HK-2 (cell line): Measurements from ENCODE around the gene UNCX.
"Not testable (repeated sequence)": the region's sequence is repeated elsewhere in the genome, so short reads cannot be mapped to it uniquely, and the experiment has no call there.

Source experiments
- DNase-seq: peaks from one replicate; pipeline ENCODE4 v3.0.0-alpha.2; 2018; ENCODE audit not compliant: unreplicated experiment

The UNCX gene

DNA sequence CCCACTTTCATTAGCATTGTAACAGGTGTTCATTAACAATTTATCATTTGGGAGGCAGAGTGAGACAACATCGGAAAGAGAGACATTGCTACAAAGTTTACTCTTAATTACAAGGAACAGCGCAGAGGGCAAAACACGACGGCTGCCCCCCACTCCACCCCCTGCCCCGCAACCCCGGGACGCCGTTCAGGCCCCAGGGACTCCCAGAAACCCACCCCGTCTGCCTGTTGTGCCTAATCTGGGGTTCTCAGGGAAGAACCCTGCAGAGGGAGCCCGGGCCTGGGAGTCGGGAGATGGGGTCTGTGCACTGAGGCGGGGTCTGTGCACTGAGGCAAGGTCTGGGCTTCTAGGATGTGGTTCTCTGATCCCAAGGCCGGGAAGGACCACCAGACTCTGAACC, 25.2 kb downstream of the UNCX start:
- no peak for DNase-seq

- DNase-seq, result no peak
These were observed 27.1 kb downstream of the UNCX start for GRCh38 chr7:1259621-1260243.

DNA sequence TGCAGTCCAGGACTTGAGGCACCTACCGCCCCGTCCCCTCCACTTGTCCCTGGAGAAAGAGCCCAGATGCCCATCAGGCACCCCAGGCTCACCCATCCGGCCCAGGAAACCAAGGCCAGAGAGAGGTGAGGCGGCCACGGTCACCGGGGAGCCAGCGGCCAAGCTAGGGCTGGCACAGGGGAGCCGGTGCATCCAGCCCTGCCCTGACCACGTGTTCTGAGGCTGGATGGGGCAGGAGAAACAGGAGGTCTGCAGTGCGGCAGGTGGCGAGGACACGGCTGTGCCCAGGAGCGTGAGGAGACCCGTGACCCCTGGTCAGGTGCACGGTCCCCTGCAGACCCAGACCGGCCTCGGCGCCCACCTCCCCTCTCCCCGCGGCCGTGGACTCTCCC, 27.6 kb downstream of the UNCX start:
- DNase-seq, result no peak

DNA sequence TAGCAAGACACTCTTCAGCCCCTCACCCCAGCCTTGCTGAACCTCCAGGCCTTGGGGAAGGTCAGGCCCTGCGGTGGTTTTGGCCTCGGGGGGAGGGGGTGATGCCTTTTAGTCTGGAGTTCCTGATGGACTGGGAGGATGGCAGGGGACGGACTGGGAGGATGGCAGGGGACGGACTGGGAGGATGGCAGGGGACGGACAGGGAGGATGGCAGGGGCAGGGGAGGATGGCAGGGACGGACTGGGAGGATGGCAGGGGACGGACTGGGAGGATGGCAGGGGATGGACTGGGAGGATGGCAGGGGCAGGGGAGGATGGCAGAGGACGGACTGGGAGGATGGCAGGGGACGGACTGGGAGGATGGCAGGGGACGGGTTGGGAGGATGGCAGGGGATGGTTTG, 28.4 kb downstream of the UNCX start:
- not testable (repeated sequence) for DNase-seq

GRCh38 chr7:1262441-1262840, 29.8 kb downstream of the UNCX start:
- no peak for DNase-seq

GRCh38 chr7:1263391-1263951, 30.8 kb downstream of the UNCX start:
- no peak for DNase-seq

GRCh38 chr7:1264345-1265280, 31.9 kb downstream of the UNCX start:
- no peak for DNase-seq

GRCh38 chr7:1267016-1267900, 34.6 kb downstream of the UNCX start:
- no peak for DNase-seq

DNA sequence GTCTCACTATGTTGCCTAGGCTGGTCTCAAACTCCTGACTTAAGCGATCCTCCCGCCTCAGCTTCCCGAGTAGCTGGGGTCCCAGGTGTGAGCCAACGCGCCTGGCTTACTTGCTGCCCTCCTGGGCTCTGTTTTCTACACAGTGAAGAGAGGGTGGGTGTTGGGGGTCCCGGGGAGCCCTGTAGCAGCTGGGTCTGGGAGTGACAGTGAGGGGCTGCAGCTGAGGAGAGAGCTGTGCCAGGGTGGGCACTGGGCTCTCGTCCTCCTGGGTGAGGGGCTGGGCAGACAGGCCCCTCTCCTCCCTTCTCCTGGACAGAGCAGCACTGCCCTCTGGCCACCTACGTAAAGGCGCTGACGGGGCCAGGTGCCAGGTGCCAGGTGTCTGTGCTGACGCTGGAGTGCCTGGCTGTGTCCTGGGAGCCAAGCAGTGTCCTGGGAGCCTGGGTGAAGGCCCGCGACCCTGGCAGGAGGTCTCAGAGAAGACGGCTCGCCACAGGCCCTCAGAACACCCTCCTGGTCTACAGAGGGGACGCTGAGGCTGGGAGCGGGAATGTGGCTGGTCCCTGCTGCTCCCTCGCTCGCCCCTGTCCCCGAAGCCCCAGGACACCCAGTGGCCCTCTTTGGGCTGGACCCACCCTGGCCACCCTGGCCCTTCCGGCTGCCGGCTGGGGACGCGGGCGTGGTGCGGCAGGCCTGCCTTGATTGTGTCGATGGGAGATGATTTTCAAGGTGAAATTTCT, 35.6 kb downstream of the UNCX start:
- DNase-seq, result no peak

GRCh38 chr7:1268866-1269265, 36.2 kb downstream of the UNCX start:
- no peak for DNase-seq

- no peak for DNase-seq
These were observed 36.7 kb downstream of the UNCX start for GRCh38 chr7:1269336-1269890.

GRCh38 chr7:1270181-1270580, 37.5 kb downstream of the UNCX start:
- DNase-seq, result no peak

GRCh38 chr7:1271046-1271445, 38.4 kb downstream of the UNCX start:
- no peak for DNase-seq

GRCh38 chr7:1271656-1272055, 39.0 kb downstream of the UNCX start:
- no peak for DNase-seq

- not testable (repeated sequence) for DNase-seq
These were observed 39.5 kb downstream of the UNCX start for GRCh38 chr7:1272136-1272535.

- no peak for DNase-seq
These were observed 41.6 kb downstream of the UNCX start for GRCh38 chr7:1274121-1274875.

- DNase-seq, result no peak
These were observed 42.3 kb downstream of the UNCX start for GRCh38 chr7:1274876-1275375.

DNA sequence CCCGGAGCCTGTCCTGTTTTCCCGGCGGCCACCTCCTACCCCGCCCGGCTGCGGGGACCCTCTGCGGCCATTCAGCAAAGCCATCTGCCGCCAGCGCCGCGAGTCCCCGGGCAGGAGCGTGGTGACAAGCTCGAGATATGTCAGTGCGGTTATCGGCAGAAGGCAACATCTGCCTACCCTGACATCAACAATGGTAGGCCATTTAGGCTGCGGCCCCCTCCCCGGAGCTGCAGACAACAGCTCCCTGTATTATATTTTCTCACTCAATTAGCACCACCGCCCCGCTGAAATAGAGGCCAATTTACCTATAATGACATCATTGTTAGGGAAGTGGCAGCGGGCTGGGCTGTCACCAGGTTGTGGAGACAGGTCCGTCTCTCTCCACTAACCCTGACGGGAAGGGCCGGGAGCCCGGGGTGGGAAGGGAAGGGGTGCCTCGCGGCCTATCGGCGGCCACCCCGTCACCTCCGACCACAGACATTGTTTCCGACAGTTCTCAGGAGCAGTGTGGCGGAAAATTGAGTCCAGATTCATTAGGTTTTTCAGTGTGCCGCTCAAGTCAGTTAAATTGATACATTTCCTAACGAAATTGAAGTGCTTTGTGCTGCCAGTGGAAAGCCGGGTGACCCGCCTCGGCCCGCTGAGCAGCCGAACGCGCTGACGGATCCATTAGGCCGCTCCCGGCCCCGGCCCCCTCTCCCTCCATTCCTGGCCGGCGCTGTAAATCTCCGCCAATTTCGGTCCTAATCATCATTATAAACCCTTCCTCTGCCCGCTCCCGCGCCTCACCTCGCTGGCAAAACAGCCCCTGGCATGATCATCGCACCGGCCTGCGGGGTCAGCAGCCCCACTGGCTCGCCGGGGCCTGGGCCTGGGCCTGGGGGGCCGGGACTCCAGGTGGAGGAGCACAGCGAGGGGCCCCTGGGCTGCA, 43.0 kb downstream of the UNCX start:
- DNase-seq, result no peak

DNA sequence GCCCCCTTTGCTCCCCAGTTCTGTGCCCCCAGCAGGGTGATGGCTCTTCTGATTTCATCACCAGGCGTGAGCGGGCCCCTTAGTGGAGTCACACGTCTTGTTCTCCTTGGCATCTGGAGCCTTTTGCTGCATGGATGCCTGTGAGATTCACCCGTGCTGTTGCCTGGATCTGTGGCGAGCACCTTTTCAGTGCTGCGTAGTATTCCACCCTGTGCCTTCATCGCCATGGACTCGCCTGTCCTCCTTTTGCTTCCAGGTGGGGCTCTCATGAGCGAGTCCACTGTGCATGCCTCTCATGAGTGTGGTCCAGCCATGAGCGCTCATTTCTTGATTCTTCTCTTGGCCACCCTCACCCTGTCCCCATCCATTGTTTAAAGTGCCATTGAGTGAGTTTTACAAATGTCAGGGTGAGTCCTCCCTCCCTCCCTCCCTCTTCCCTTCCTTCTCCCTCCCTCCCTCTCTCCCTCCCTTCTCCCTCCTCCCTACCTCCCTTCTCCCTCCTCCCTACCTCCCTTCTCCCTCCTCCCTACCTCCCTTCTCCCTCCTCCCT, 44.0 kb downstream of the UNCX start:
- DNase-seq, result no peak
